ENCODE results near the gene COX14.

DNA sequence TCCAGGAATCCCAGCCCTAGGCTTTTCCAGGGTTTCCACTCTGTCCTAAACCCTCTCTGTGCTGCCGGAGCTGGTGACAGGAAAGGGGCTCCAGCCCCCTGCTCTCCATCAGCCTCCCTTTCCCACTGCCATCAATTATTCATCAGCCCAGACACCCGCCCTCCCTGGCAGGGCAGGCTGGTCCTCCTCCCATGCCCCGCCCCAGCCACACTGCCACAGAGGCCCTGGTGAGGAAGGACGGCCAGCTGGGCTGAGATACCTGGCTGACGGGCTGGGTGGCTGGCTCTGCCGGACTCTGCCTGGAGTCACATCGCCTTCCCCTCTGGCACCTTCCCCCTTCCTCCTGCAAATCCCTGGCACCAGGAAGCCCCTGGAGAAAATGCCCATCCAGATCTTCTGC lies 38.8 kb upstream of the COX14 start:
- TF ChIP-seq, protein P1, sequence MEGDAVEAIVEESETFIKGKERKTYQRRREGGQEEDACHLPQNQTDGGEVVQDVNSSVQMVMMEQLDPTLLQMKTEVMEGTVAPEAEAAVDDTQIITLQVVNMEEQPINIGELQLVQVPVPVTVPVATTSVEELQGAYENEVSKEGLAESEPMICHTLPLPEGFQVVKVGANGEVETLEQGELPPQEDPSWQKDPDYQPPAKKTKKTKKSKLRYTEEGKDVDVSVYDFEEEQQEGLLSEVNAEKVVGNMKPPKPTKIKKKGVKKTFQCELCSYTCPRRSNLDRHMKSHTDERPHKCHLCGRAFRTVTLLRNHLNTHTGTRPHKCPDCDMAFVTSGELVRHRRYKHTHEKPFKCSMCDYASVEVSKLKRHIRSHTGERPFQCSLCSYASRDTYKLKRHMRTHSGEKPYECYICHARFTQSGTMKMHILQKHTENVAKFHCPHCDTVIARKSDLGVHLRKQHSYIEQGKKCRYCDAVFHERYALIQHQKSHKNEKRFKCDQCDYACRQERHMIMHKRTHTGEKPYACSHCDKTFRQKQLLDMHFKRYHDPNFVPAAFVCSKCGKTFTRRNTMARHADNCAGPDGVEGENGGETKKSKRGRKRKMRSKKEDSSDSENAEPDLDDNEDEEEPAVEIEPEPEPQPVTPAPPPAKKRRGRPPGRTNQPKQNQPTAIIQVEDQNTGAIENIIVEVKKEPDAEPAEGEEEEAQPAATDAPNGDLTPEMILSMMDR (IDR thresholded peaks at IDR 0.05) = no peak
- no peak for TF ChIP-seq POLR2A (IDR thresholded peaks at IDR 0.05)
- no peak for TF ChIP-seq EP300 (IDR thresholded peaks at IDR 0.05)

Data from suprapubic skin (tissue), 3 donors.